ENCODE data around the gene TTC9B.

DNA sequence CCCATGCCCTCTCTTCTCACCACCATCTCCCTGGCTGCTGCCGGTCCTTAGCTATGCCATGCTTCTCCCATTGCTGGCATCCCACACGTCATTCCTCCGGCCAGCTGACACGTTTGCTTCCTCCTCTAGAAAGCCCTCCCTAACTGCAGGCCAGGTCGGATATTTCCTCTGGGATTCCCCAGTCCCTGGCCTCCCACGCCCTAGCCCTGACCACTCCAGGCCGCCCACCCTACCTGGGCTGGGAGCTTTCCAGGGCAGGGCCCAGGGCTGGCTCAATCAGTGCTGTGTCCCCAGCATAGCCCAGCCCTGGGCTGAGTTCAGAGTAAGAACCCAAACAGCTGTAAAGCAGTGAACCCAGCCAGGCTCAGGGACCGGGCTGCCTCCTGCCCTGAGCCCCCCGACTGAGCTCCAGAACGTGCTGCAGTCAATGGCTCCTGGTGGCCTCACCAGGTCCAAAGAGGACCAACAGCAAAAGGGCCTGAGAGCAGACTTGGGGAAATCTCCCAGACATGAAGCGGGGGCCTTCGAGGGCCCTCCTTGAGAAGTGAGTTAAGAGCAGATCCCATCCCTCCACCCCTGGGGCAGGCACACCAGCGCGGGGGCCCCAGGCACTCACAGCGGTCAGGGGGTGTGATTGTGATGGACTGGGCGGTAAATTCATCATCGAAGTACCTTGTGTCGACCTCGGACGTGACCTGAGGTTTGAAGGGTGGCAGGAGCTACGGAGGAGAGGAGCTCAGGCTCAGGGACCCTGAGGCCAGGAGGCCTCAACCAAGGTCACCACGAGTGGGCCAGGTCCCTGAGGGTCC, 16.4 kb upstream of the TTC9B start:
- no peak for TF ChIP-seq SP2 (IDR thresholded peaks at IDR 0.05; ENCODE audit: low read length)
- no peak for TF ChIP-seq POLR2AphosphoS5 (IDR thresholded peaks at IDR 0.05; ENCODE audit: low read depth, low read length)
- no peak for TF ChIP-seq FOSL1 (IDR thresholded peaks at IDR 0.05; ENCODE audit: insufficient read depth, low read depth, low read length)
- TF ChIP-seq CHD2 (IDR thresholded peaks at IDR 0.05; ENCODE audit: low read length): no peak
- TF ChIP-seq SUZ12 (IDR thresholded peaks at IDR 0.05; ENCODE audit: low read length): no peak
- no peak for TF ChIP-seq CTCF (IDR thresholded peaks at IDR 0.05; ENCODE audit: control extremely low read depth in 1 of 3, insufficient read depth in 1 of 3, low read depth in 1 of 3, low read length in 3 of 3)

Measured in H1 (cell line).